HG03342 (cell line): ENCODE data around the gene ATG16L1.

ENCODE experiments used
- ATAC-seq: cut with Tn5 transposase; IDR thresholded peaks from one replicate; pipeline ENCODE4 v1.9.1; 2021; ENCODE audit warnings: mild to moderate bottlenecking, moderate library complexity; ENCODE audit not compliant: unreplicated experiment

ATG16L1 gene

DNA sequence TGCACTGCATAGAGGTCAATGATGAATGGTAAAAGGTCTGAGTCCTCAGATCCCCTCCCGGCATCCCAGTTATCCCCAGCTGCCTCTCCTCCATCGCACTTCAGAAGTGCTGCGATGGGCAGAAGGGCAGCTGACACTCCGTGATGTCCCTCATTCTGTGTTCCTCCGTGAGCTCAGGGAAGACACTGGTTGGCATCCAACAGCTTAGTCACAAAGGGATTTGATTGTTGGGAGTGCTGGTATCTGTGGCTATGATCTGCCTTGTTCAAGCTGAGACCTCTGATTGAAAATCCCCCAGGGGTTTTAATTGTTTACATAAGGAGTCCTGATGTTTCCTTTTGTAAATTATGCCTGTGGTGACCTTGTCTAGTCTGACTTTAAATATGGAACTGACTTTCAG, 37.2 kb downstream of the ATG16L1 start:
- no peak for ATAC-seq

- no peak for ATAC-seq
These were observed 38.2 kb downstream of the ATG16L1 start for GRCh38 chr2:233289648-233290047.

DNA sequence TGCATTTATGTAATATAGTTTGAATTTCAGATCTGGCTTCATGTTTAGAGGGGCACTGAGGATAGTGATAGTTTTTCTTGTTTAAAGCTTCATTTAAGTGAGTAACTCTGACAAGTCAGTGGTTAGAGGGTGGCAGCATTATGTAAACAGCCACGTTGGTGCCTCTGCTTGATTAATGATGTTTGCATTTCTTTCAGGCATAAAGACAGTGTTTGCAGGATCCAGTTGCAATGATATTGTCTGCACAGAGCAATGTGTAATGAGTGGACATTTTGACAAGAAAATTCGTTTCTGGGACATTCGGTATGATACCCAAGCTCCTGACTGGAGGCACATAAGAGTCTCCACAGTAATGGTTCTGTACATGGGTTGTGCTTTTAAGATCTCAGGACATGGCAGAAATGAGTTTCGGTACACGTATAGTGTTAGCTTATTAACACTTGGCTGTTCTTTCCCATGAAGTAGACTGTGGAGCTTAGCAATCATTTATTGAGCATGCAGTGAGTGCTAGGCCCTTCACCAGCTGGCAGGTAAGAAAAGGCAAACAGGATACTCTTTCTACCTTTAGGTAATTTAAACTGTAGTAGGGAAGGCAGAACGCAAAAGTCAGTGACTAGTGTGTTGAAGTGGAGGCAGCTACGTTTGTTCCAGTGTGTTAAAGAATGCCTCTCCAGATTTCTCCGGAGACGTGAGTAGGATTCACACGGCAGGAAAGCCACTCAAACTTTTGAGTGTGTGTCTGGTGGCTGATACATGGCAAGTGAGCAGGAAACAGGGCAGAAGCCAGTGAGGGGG, 38.8 kb downstream of the ATG16L1 start:
- ATAC-seq = no peak

DNA sequence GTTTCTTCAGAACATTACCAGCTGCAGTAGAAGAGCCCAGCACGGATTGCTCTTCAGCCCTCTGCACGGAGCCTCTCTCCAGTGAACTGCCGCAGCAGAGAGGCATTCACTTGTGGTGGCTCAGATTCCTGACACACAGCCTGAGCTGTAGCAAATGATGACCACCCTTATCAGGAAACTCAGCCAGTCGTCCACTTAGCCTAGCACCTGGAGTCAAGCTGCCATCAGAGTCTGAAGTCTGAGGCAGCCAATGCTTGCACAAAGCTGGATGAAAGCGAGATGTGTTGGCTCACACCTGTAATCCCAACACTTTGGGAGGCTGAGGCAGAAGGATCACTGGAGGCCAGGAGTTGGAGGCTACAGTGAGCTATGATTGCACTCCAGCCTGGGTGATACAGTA, 44.4 kb downstream of the ATG16L1 start:
- ATAC-seq = no peak

DNA sequence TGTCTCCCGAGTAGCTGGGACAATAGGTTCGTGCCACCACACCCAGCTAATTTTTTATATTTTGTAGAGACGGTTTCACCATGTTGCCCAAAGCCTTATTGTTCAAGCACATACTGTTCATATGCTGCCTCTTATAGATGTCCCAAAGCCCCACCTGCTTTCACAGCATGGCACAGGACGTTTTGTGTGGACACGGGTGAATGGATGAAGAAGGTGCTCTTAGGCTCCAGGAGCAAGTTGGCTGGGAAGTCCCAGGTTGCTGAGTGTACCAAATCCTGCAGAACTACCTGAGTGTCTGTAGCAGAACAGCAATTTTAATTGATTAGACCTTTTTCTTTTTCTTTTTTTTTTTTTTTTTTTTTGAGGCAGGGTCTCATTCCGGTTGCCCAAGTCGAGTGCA, 45.6 kb downstream of the ATG16L1 start:
- ATAC-seq = no peak

GRCh38 chr2:233300401-233300800, 48.9 kb downstream of the ATG16L1 start:
- ATAC-seq = no peak

- no peak for ATAC-seq
These were observed 49.8 kb downstream of the ATG16L1 start for GRCh38 chr2:233301248-233301647.

GRCh38 chr2:233301811-233302210, 50.3 kb downstream of the ATG16L1 start:
- no peak for ATAC-seq

DNA sequence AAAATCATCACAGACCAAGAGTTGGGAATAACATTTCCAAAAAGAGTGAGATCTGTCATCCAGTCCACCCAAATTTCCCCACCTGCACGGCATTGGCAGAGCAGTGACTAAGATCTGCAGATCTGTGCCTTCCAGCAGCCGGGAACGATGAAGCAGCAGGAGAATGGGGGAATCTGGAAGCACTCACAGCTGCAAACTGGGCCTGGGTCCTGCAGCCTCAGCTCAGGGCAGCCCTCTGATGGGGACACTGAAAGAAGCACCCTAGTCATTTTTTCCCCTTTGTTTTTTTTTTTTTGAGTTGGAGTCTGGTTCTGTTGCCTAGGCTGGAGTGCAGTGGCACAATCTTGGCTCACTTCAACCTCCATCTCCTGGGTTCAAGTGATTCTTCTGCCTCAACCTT, 51.8 kb downstream of the ATG16L1 start:
- no peak for ATAC-seq

DNA sequence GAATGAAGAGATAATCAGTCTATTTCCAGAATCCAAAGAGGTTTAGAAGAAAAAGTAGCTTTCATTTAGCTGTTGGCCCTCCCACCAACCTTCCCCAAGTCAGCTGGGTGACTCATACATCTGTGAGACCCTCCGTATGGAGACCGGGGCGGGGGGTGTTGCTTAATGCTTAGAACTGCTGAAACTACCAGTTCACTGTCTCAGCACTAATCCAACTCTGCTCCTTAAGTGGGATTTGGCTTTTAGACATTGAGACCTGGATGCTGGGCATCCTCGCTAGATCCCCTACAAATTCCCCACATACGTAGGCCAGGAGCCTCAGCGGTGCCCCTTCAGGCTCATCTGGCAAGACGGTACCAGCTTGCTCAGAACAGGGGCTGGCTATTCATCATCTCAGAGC, 56.1 kb downstream of the ATG16L1 start, which contains the start of gene SAG:
TSS of gene SAG (plus strand) at position 252 of the 400 bp plus-strand sequence. CDS start 1,374 bp downstream, outside the sequence.
- no peak for ATAC-seq

DNA sequence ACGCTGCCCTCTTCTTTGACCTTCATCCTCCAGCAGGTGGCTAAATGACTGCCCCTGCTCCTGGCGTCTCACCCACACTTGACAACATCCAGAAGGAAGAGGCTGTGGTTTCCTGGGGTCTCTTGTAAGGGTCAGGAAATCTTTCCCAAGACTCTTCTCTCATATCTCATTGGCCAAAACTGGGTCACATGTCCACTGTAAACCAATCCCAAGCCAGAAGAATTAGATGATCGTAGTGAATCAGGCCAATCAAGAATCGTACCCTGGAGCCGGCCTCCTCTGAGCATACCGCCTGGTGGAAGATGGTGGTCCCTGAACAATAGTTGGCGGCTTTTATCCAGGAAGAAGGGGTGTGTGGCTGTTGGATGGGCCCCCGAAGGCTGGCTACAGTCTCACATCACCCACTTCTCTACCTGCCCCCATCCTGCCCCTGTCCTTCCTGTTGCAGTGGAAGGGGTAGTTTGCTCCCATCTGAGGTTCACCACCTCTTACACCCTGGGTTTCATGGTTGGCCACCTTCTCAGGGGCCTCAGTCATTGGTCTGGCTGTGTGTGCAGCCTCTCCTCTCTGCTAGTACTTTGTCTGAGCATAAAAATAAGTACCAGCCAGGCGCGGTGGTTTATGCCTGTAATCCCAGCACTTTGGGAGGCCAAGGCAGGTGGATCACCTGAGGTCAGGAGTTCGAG, 59.9 kb downstream of the ATG16L1 start:
- no peak for ATAC-seq

DNA sequence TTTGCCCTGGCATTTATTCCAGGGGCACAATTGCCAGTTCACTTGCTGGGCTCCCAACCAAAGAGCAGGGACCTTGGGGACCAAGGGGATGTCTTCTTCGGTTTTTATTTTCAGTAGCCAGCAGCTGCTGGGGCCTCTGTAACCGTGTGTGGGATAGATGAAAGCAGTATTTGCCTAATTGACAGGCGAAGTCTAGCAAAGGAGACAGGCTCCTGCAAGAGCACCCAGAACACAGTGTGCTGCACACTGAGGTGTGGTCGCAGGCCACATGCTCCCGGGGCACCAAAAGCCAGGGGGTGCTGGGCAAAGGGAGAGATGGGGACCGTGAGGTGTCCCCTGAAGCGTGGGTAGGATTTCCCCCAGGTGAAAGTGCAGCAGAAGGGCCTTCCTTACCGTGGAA, 61.4 kb downstream of the ATG16L1 start:
- no peak for ATAC-seq

DNA sequence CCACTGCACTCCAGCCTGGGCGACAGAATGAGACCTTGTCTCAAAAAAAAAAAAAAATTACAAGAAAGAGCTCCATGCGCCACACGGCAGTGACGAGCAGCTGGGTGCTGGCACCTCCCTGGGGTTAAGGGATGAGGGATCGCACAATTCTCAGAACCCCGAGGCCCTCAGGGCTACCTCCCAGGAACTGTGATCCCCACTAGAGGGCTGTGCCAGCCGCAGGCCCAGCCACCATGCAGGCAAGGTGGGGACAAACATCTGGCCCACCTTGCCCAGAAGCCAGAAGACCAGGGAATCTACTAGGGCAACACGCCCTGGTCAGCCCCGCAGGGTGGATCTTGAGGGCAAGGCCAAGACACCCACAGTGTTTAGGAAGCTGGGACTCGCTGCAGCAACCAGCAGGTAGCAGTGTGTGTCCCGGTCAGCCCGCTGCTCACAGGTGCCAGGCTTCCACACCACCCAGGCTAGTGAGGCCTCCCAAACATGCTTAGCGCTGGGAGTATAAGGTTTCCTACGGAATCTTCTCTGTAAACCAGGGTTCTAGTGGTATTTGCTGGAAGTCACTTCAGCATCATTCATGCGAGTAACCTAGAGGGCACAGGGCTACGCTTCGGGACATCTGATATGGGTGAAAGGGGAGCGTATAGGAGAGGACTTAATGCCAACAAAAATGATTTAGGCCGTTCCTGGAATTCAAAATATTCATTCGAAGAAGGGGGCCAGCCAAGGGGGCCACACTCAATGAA, 62.9 kb downstream of the ATG16L1 start:
- no peak for ATAC-seq

GRCh38 chr2:233317196-233317943, 65.9 kb downstream of the ATG16L1 start:
- no peak for ATAC-seq

GRCh38 chr2:233319256-233319655, 67.8 kb downstream of the ATG16L1 start:
- ATAC-seq = no peak

GRCh38 chr2:233320470-233320869, 69.0 kb downstream of the ATG16L1 start:
- no peak for ATAC-seq

DNA sequence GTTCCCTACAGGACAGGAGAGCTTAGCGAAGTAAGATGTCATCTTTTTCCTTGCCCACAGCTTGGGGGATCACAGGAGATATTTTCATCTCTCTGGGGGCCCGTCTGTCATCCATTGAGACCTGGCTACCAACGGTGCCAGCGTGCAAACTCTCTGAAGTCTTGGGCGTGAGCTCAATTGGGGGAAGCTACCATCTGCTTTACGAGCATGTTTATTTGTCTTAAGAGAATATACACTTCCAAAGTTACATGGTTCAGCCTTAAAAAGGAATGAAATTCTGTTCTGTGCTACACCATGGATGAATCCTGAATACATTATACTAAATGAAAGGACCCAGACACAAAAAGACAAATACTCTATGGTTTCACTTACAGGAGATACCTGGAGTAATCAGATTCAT, 69.7 kb downstream of the ATG16L1 start:
- no peak for ATAC-seq

DNA sequence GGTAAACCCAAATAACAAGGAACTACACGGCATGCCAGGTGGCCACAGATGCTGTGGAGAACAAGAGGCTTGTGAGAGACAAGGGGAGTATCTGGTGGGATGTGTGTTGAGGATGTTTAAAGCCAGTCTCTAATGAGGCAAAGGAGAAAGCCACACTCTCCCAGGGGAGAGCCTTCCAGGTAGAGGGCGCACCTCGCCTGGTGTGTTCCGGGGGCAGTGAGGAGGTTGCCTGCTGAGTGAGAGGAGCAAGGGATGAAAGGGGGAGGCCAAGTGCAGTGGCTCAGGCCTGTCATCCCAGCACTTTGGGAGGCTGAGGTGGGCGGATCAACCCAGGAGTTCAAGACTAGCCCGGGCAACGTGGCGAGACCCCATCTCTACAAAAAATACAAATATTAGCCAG, 72.4 kb downstream of the ATG16L1 start:
- no peak for ATAC-seq

DNA sequence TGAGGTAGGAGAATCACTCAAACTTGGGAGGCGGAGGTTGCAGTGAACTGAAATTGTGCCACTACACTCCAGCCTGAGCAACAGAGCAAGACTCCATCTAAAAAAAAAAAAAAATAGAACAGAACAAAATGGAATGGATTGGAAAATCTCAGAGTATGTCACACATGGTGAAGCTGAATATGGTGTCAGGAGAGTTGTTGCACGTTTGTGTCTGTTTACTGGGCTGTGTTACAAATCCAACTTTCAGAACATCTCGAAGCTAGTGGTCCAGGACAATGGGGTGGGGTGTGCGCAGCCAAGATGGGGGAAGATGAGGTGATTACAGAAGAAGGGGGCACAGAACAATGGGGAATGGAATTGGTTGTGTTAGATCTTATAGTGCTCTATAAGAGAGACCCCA, 73.8 kb downstream of the ATG16L1 start:
- no peak for ATAC-seq

- ATAC-seq = no peak
These were observed 74.3 kb downstream of the ATG16L1 start for GRCh38 chr2:233325814-233326213.

- no peak for ATAC-seq
These were observed 75.0 kb downstream of the ATG16L1 start for GRCh38 chr2:233326500-233326899.
